ENCODE data around the gene MRPS18A.

The MRPS18A gene

DNA sequence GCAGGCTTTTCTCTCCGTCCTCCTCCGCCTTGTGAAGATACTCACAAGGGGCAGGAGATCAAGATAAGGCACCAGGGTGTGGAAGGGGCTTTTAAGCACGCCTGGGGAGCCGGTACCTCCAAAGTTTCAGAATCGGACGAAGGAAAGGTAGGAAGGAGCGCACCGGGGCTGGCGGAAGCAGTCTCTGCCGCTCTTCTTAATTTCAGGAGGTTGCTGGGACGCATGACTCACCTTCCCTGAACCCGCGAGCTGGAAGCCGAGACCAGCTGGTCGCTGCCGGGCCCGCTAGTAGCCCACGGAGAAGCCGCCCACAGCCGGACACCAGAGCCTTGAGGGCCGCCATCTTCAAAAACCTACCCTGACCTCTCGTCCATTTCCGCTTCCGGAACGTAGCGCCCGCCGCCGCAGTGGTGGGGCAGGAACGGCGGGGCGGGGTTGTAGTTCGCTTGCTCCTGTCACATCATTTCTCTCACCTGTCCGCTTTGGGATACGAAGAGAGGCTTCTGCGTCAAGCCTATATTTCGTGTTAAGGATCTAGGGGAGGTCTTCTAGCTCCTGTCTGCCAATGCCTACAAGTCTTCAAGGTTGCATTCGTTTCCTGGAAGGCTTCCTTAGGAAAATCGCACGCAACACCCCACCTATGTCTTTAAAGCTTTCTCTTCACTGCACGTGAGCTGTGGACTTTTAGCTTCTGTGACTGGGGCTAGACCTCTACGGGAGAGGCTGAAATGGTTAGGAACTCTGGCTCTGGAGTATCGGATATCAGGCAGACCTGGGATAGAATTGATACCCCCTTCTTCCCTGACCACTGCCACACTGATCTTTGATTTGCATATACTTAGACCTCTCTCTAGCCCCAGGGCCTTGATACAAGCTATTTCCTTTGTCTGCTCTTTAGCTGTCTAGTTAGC, at the start of gene MRPS18A:
TSS of gene MRPS18A (minus strand) at position 355 of the 911 bp plus-strand sequence. CDS start at position 343, 12 bp downstream.
- H3K4me3 ChIP-seq (ENCODE audit: low read length) = peak within 1 kb of the TSS; percentile 96
- DNase-seq (ENCODE audit: low read depth) = peak; percentile 67
- TF ChIP-seq CTCF (conservative IDR thresholded peaks at IDR 0.05; ENCODE audit: low read length) = no peak

GRCh38 chr6:43736844-43737243, 49.3 kb upstream of the MRPS18A start:
- H3K4me3 ChIP-seq (ENCODE audit: low read length) = no peak overlapping the region
- DNase-seq (ENCODE audit: low read depth) = no peak
- no peak for TF ChIP-seq CTCF (conservative IDR thresholded peaks at IDR 0.05; ENCODE audit: low read length)

GRCh38 chr6:43736211-43736786, 48.7 kb upstream of the MRPS18A start:
- TF ChIP-seq CTCF (conservative IDR thresholded peaks at IDR 0.05; ENCODE audit: low read length) = no peak
- no peak overlapping the region for H3K4me3 ChIP-seq (ENCODE audit: low read length)
- DNase-seq (ENCODE audit: low read depth) = no peak

- no peak overlapping the region for H3K4me3 ChIP-seq (ENCODE audit: low read length)
- no peak for TF ChIP-seq CTCF (conservative IDR thresholded peaks at IDR 0.05; ENCODE audit: low read length)
- DNase-seq (ENCODE audit: low read depth) = no peak
Measured at GRCh38 chr6:43735642-43736199, 48.1 kb upstream of the MRPS18A start.

DNA sequence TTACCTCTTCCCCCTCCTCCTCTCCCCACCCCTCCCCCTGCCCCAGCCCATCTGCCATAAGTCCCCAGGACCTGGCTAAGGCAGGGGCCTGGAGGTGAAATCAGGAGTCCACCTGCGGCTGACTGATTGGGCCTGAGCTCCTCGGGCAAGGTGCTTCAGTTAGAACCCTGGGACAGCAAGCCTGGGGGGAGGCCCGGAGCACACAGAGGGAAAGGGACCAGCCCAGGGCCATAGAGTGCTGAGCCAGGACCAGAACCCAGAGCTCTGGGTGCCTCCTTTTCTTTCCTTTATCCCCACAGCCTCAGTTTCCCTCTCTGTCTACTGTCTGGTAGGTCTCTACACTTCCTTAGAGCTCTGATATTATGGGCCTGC, 46.7 kb upstream of the MRPS18A start:
- no peak for TF ChIP-seq CTCF (conservative IDR thresholded peaks at IDR 0.05; ENCODE audit: low read length)
- no peak overlapping the region for H3K4me3 ChIP-seq (ENCODE audit: low read length)
- no peak for DNase-seq (ENCODE audit: low read depth)

GRCh38 chr6:43733471-43734293, 46.1 kb upstream of the MRPS18A start:
- H3K4me3 ChIP-seq (ENCODE audit: low read length) = no peak overlapping the region
- no peak for DNase-seq (ENCODE audit: low read depth)
- TF ChIP-seq CTCF (conservative IDR thresholded peaks at IDR 0.05; ENCODE audit: low read length) = no peak

Measured in AG10803 (cell line).